Ascending aorta (tissue), 2 donors: ENCODE results near the gene DOHH. TPM values are rescaled to one million over a fixed set of nuclear protein-coding genes. Genes with fewer than 3 reads are reported as not detected.

Experiments
- DNase-seq, 2 donors: peaks; one replicate each; pipeline ENCODE4 v3.0.0-alpha.2; 2019; ENCODE audit warnings: low spot score in 2 of 2
- H3K27ac ChIP-seq, 2 donors: fragments of 200-600 bp; sonication (generic); one replicate each; pipeline ENCODE4 v1.5.1; 2016 to 2017; ENCODE audit warnings: mild to moderate bottlenecking in 1 of 2
- H3K27me3 ChIP-seq: fragments of 200-600 bp; sonication (generic); one replicate; pipeline ENCODE4 v1.5.1; 2017
- H3K36me3 ChIP-seq, 2 donors: fragments of 200-600 bp; sonication (generic); one replicate each; pipeline ENCODE4 v1.5.1; 2016
- H3K4me1 ChIP-seq, 2 donors: fragments of 200-600 bp; sonication (generic); one replicate each; pipeline ENCODE4 v1.5.1; 2016 to 2017; ENCODE audit warnings: mild to moderate bottlenecking in 1 of 2
- H3K4me3 ChIP-seq, 2 donors: fragments of 200-600 bp; sonication (generic); one replicate each; pipeline ENCODE4 v1.5.1; 2016 to 2017; ENCODE audit warnings: mild to moderate bottlenecking in 1 of 2
- H3K9me3 ChIP-seq, 2 donors: fragments of 200-600 bp; sonication (generic); one replicate each; pipeline ENCODE4 v1.5.1; 2016
- CTCF ChIP-seq, 3 experiments: fragments of 200-600 bp in 2 of 3; fragments of 450-650 bp in 1 of 3; sonication (generic) in 2 of 3; IDR thresholded peaks; one replicate each; pipeline ENCODE4 v1.5.1; 2016 to 2019; ENCODE audit warnings: antibody characterized with exemption in 3 of 3, mild to moderate bottlenecking in 1 of 3, moderate library complexity in 1 of 3
- intact Hi-C: fragments of 100-400 bp; cut with DNase I; formaldehyde crosslinking; loops from one replicate; pipeline ENCODE4 v1.15.1; 2023
- total RNA-seq: library from RNA; depleted of rRNA; stranded (reverse); fragments of >200 nt; gene quantifications from one replicate; pipeline ENCODE4 v1.1.0, GENCODE V29; 2016

The DOHH gene
- total RNA-seq, 1 donor from 2014 or later: 40.9 TPM

GRCh38 chr19:3515891-3516422, 15.5 kb upstream of the DOHH start:
- Histone ChIP-seq H3K4me3 (no peak overlapping the region), H3K27ac (no peak overlapping the region), H3K27me3 (no peaks in the 10 kb centered on the region), H3K9me3 (no peaks in the 10 kb centered on the region), H3K36me3 (peaks cover 0 to 11% of the 10 kb centered on the region in 2 donors), H3K4me1 (no peaks in the 10 kb centered on the region)
- TF ChIP-seq CTCF (IDR thresholded peaks at IDR 0.05): no peak
- DNase-seq: no peak
- intact Hi-C loops: no loop called here

DNA sequence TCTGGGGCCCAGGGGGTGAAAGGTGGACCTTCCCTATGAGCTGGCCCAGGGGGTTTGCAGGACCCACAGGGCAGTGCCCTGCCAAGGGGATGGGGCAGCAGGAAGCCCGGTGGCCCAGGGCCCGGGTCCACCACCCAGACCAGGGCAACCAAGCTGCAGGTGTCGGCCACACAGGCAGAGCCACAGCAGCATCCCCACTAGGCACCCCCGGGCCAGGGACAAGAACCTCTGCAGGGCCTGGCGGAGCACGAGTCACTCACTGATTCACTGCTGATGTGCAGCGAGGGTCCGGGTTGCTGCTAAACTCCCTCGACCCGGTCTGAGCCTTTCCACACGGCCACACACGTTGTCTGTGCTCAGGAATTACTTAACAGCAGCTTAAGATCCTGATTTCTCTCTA, 14.5 kb upstream of the DOHH start:
- H3K9me3 ChIP-seq: no peaks in the 10 kb centered on the region
- peaks cover 6 to 7% of the 10 kb centered on the region in 2 donors for H3K36me3 ChIP-seq
- no peak overlapping the region for H3K4me3 ChIP-seq
- intact Hi-C loops: no loop called here
- H3K27me3 ChIP-seq: no peaks in the 10 kb centered on the region
- no peak for DNase-seq
- H3K4me1 ChIP-seq: no peaks in the 10 kb centered on the region
- H3K27ac ChIP-seq: no peak overlapping the region
- TF ChIP-seq CTCF (IDR thresholded peaks at IDR 0.05): no peak

GRCh38 chr19:3513229-3514140, 13.0 kb upstream of the DOHH start:
- H3K27me3 ChIP-seq: no peaks in the 10 kb centered on the region
- H3K4me3 ChIP-seq: no peak overlapping the region
- H3K27ac ChIP-seq: no peak overlapping the region
- TF ChIP-seq CTCF (IDR thresholded peaks at IDR 0.05): no peak
- intact Hi-C loops: no loop called here
- H3K4me1 ChIP-seq: no peaks in the 10 kb centered on the region
- no peak for DNase-seq
- peaks cover 0 to 12% of the 10 kb centered on the region in 2 donors for H3K36me3 ChIP-seq
- H3K9me3 ChIP-seq: no peaks in the 10 kb centered on the region

DNA sequence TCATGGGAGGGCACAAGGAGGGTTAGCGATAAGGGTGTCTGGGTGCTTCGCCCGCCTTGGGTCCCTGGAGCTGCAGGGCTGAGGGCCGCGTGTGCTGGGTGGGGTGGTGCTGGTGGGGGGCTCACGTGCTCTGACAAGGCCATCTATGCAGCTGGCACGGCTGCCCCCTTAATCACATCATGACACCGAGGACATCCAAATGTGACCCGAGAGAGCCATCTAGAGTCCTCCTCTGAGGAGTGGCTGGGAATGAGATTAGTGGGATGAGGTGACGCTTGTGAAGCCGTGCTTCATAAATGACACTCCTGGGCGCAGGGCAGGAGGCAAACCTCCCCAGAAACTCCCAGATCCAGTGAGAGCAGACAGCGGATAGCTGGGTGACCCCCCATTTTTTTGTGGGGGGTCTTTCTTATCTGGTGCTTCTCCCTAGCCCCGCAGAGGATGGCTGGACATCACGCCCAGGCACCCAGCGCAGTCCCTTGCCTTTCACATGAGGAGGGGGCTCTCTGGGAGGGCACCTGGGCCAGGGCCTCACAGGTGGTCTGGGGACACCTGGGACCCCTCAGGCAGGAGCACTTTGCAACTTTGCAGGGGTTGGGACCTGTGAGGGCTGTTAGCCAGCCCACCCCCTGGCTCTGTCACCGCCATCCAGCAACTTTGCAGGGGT, 12.2 kb upstream of the DOHH start:
- no peak for TF ChIP-seq CTCF (IDR thresholded peaks at IDR 0.05)
- H3K27me3 ChIP-seq: no peaks in the 10 kb centered on the region
- DNase-seq: no peak

GRCh38 chr19:3511506-3512251, 11.2 kb upstream of the DOHH start:
- no peak for TF ChIP-seq CTCF (IDR thresholded peaks at IDR 0.05)
- Histone ChIP-seq H3K36me3 (peaks cover 0 to 12% of the 10 kb centered on the region in 2 donors), H3K4me1 (peaks cover 5% of the 10 kb centered on the region in 2 donors), H3K4me3 (no peak overlapping the region), H3K9me3 (no peaks in the 10 kb centered on the region), H3K27me3 (no peaks in the 10 kb centered on the region), H3K27ac (no peak overlapping the region)
- DNase-seq: no peak
- intact Hi-C loops: no loop called here

More for the DNA sequence above, 12.2 kb upstream of the DOHH start:
- no peaks in the 10 kb centered on the region for H3K9me3 ChIP-seq
- peaks cover 0 to 12% of the 10 kb centered on the region in 2 donors for H3K36me3 ChIP-seq
- intact Hi-C loops: no loop called here
- no peak overlapping the region for H3K27ac ChIP-seq
- peaks cover 2 to 3% of the 10 kb centered on the region in 2 donors for H3K4me1 ChIP-seq
- H3K4me3 ChIP-seq: no peak overlapping the region
